H9 (cell line): ENCODE data around the gene ZNF764. TPM values are rescaled to one million over a fixed set of nuclear protein-coding genes. Genes with fewer than 3 reads are reported as not detected.

Source experiments
- DNase-seq: peaks from one replicate; pipeline ENCODE4 v3.0.0-alpha.2; 2017
- H2AFZ ChIP-seq: one replicate; pipeline ENCODE4 v1.6.1; 2013; ENCODE audit warnings: mild to moderate bottlenecking, low read length, control low read depth, moderate library complexity
- H2AK5ac ChIP-seq: 2 replicates; pipeline ENCODE4 v1.6.1; 2013; ENCODE audit warnings: low read length, control low read depth, mixed read lengths; ENCODE audit not compliant: insufficient read length
- H2BK120ac ChIP-seq: one replicate; pipeline ENCODE4 v1.6.1; 2013; ENCODE audit warnings: low read depth, mild to moderate bottlenecking, low read length, control low read depth, inconsistent platforms; ENCODE audit not compliant: poor library complexity, severe bottlenecking
- H2BK12ac ChIP-seq: 2 replicates; pipeline ENCODE4 v1.6.1; 2013; ENCODE audit warnings: low read length, control low read depth, mixed read lengths, low read depth; ENCODE audit not compliant: insufficient read length
- H2BK15ac ChIP-seq: 2 replicates; pipeline ENCODE4 v1.6.1; 2013; ENCODE audit warnings: low read depth, low read length, control low read depth
- H2BK20ac ChIP-seq: one replicate; pipeline ENCODE4 v1.6.1; 2013; ENCODE audit warnings: low read depth, mild to moderate bottlenecking, low read length, control low read depth, inconsistent platforms; ENCODE audit not compliant: poor library complexity, severe bottlenecking
- H2BK5ac ChIP-seq: 2 replicates; pipeline ENCODE4 v1.6.1; 2013; ENCODE audit warnings: low read length, control low read depth, mixed read lengths; ENCODE audit not compliant: insufficient read length
- H3K14ac ChIP-seq: 2 replicates; pipeline ENCODE4 v1.6.1; 2013; ENCODE audit warnings: low read length, control low read depth; ENCODE audit not compliant: insufficient read depth
- H3K18ac ChIP-seq: 2 replicates; pipeline ENCODE4 v1.6.1; 2013; ENCODE audit warnings: low read depth, mild to moderate bottlenecking, mixed read lengths, low read length, control low read depth; ENCODE audit not compliant: insufficient read length
- H3K23ac ChIP-seq: 2 replicates; pipeline ENCODE4 v1.6.1; 2013; ENCODE audit warnings: low read length, control low read depth, mixed read lengths, low read depth; ENCODE audit not compliant: insufficient read length
- H3K23me2 ChIP-seq: 2 replicates; pipeline ENCODE4 v1.6.1; 2013; ENCODE audit warnings: low read depth, mild to moderate bottlenecking, mixed read lengths, low read length, control low read depth; ENCODE audit not compliant: insufficient read length, poor library complexity, severe bottlenecking
- H3K27ac ChIP-seq: 2 replicates; pipeline ENCODE4 v1.5.1; 2013; ENCODE audit warnings: low read length, control low read depth, mixed read lengths, low read depth; ENCODE audit not compliant: insufficient read length
- H3K27me3 ChIP-seq: 2 replicates; pipeline ENCODE4 v1.6.1; 2013; ENCODE audit warnings: low read length, control low read depth, inconsistent platforms; ENCODE audit not compliant: insufficient read depth
- H3K4ac ChIP-seq: 2 replicates; pipeline ENCODE4 v1.6.1; 2013; ENCODE audit warnings: low read depth, mild to moderate bottlenecking, control low read depth, inconsistent platforms, low read length, moderate library complexity
- H3K4me1 ChIP-seq: 2 replicates; pipeline ENCODE4 v1.6.1; 2013; ENCODE audit warnings: low read length, control low read depth, inconsistent platforms; ENCODE audit not compliant: insufficient read depth
- H3K4me2 ChIP-seq: 2 replicates; pipeline ENCODE4 v1.6.1; 2013; ENCODE audit warnings: low read length, control low read depth, mixed read lengths; ENCODE audit not compliant: insufficient read length, insufficient read depth
- H3K56ac ChIP-seq: 2 replicates; pipeline ENCODE4 v1.6.1; 2013; ENCODE audit warnings: low read depth, mild to moderate bottlenecking, mixed read lengths, low read length, control low read depth; ENCODE audit not compliant: insufficient read length
- H3K79me1 ChIP-seq: 2 replicates; pipeline ENCODE4 v1.6.1; 2013; ENCODE audit warnings: low read depth, mild to moderate bottlenecking, moderate library complexity, low read length, control low read depth, inconsistent platforms; ENCODE audit not compliant: insufficient read depth, poor library complexity, severe bottlenecking
- H3K79me2 ChIP-seq: 2 replicates; pipeline ENCODE4 v1.6.1; 2013; ENCODE audit warnings: low read length, control low read depth, inconsistent platforms; ENCODE audit not compliant: insufficient read depth
- H3K9ac ChIP-seq: 2 replicates; pipeline ENCODE4 v1.6.1; 2013; ENCODE audit warnings: low read length, control low read depth, mixed read lengths; ENCODE audit not compliant: insufficient read length; ENCODE audit errors: extremely low read depth
- H3K9me3 ChIP-seq: one replicate; pipeline ENCODE4 v1.6.1; 2013; ENCODE audit warnings: low read depth, low read length, inconsistent platforms; ENCODE audit not compliant: control insufficient read depth
- H3T11ph ChIP-seq: one replicate; pipeline ENCODE4 v1.6.1; 2013; ENCODE audit warnings: mild to moderate bottlenecking, low read length, control low read depth, inconsistent platforms
- H4K20me1 ChIP-seq: one replicate; pipeline ENCODE4 v1.6.1; 2013; ENCODE audit not compliant: control insufficient read depth, insufficient read length, insufficient read depth
- H4K5ac ChIP-seq: 2 replicates; pipeline ENCODE4 v1.6.1; 2013; ENCODE audit warnings: low read depth, mild to moderate bottlenecking, mixed read lengths, low read length, control low read depth; ENCODE audit not compliant: insufficient read length
- H4K8ac ChIP-seq: replicated peaks from 2 replicates; pipeline ENCODE4 v1.6.1; 2013; ENCODE audit warnings: low read length, control low read depth, mixed read lengths, low read depth; ENCODE audit not compliant: insufficient read length
- H4K91ac ChIP-seq: 2 replicates; pipeline ENCODE4 v1.6.1; 2013; ENCODE audit warnings: low read depth, mild to moderate bottlenecking, moderate library complexity, mixed read lengths, low read length, control low read depth; ENCODE audit not compliant: insufficient read length
- H3K27ac Mint-ChIP-seq, 3 experiments: 2 replicates in 2 of 3; 3 replicates in 1 of 3; pipeline ENCODE4 v1.8.0; 2020 to 2021; ENCODE audit warnings: mixed read lengths in 3 of 3, mild to moderate bottlenecking in 1 of 3, moderate library complexity in 1 of 3
- H3K27me3 Mint-ChIP-seq: 2 replicates; pipeline ENCODE4 v1.8.0; 2021; ENCODE audit warnings: low read depth, mild to moderate bottlenecking, moderate library complexity, mixed read lengths
- H3K36me3 Mint-ChIP-seq, 3 experiments: 2 replicates in 2 of 3; 3 replicates in 1 of 3; pipeline ENCODE4 v1.8.0; 2020 to 2021; ENCODE audit warnings: low read depth in 3 of 3, mixed read lengths in 3 of 3; ENCODE audit not compliant: insufficient read depth in 1 of 3
- H3K4me1 Mint-ChIP-seq, 2 experiments: 2 replicates each; pipeline ENCODE4 v1.8.0; 2020; ENCODE audit warnings: mixed read lengths in 2 of 2
- H3K4me3 Mint-ChIP-seq, 2 experiments: 2 replicates in 1 of 2; 3 replicates in 1 of 2; pipeline ENCODE4 v1.8.0; 2020 to 2021; ENCODE audit warnings: mild to moderate bottlenecking in 2 of 2, mixed read lengths in 2 of 2, moderate library complexity in 1 of 2
- H3K9me3 Mint-ChIP-seq, 2 experiments: 2 replicates in 1 of 2; 3 replicates in 1 of 2; pipeline ENCODE4 v1.8.0; 2020; ENCODE audit warnings: mild to moderate bottlenecking in 2 of 2, mixed read lengths in 2 of 2, moderate library complexity in 1 of 2
- CTCF ChIP-seq: fragments of 200-600 bp; sonication (generic); conservative IDR thresholded peaks from 3 replicates; pipeline ENCODE4 v1.8.0; 2021; ENCODE audit warnings: antibody characterized with exemption, mild to moderate bottlenecking
- WGBS: extraction: QIAGEN DNeasy Blood & Tissue Kit; methylation state at CpG from one replicate; pipeline ENCODE4 v1.1.7; 2013; ENCODE audit warnings: missing lambda C conversion rate, low lambda C conversion rate, mixed read lengths; ENCODE audit not compliant: insufficient read length; ENCODE audit errors: extremely low coverage; 5-methylcytosine and 5-hydroxymethylcytosine counted together
- long read RNA-seq: library from polyadenylated mRNA; unstranded; transcript quantifications from one replicate; pipeline ENCODE4 v2.0.0, GENCODE V29; 2020
- total RNA-seq: library from RNA; stranded (reverse); gene quantifications from 2 replicates; pipeline ENCODE4 v1.2.1, GENCODE V29; 2021

The ZNF764 gene
- total RNA-seq: 11.2 and 11.4 TPM in 2 replicates
- long read RNA-seq, transcript ZNF764-202 (3 exons, 2,970 nt): major isoform, 16 of 26 reads
- long read RNA-seq, partial matches to known transcripts: 0 of 26 reads
- long read RNA-seq, other reads (novel, unspliced or antisense): 3 of 26 reads

GRCh38 chr16:30557957-30558788 is at the start of gene ZNF764:
ZNF764 (minus strand) TSS chr16:30558374; CDS start chr16:30558182, 192 bp downstream.
- no peak within 1 kb of the TSS for H3K56ac ChIP-seq
- H2AK5ac ChIP-seq: no peak within 1 kb of the TSS
- peak within 1 kb of the TSS; percentile 87 for H3K4me2 ChIP-seq

More at GRCh38 chr16:30557957-30558788, at the start of gene ZNF764:
- H3K4me1 ChIP-seq: no peaks in the 10 kb centered on the region; the same call in 1 of the 2 replicates
- peak within 1 kb of the TSS; percentile 60 for H3K14ac ChIP-seq
- WGBS: no CpG with 5 or more reads among the region's 74 CpGs
- H4K91ac ChIP-seq: no peak within 1 kb of the TSS
- no peaks in the 10 kb centered on the region for H3K27me3 ChIP-seq
- peak within 1 kb of the TSS; percentile 83 for H3K27ac ChIP-seq
- peaks cover 5 to 25% (median 23%) of the 10 kb centered on the region in 3 experiments for H3K36me3 Mint-ChIP-seq
- H4K20me1 ChIP-seq: no peaks in the 10 kb centered on the region
- no peak within 1 kb of the TSS for H4K8ac ChIP-seq
- H3K23ac ChIP-seq: no peak within 1 kb of the TSS
- no peaks in the 10 kb centered on the region for H3K9me3 ChIP-seq
- peaks cover 14 to 27% of the 10 kb centered on the region in 2 experiments for H3K4me1 Mint-ChIP-seq
- peak within 1 kb of the TSS; percentile 29 for H4K5ac ChIP-seq
- no peak within 1 kb of the TSS for H3K4ac ChIP-seq
- no peaks in the 10 kb centered on the region for H3K79me2 ChIP-seq
- H3K9ac ChIP-seq: peak within 1 kb of the TSS; percentile 67
- H2BK12ac ChIP-seq: no peak within 1 kb of the TSS
- H2BK20ac ChIP-seq: no peak within 1 kb of the TSS
- no peak for TF ChIP-seq CTCF
- H3K18ac ChIP-seq: peak within 1 kb of the TSS; percentile 72
- H3K27ac Mint-ChIP-seq: peak within 1 kb of the TSS; percentile 94 to 97 (median 96); a peak in 6 of 7 replicates
- H2BK120ac ChIP-seq: no peak within 1 kb of the TSS
- no peaks in the 10 kb centered on the region for H3K9me3 Mint-ChIP-seq
- H3K27me3 Mint-ChIP-seq: no peaks in the 10 kb centered on the region
- 0 out of 2 replicates have a peak within 1 kb of the TSS, but pooled peaks have one; percentile 86 for H2BK15ac ChIP-seq
- peak; percentile 97 for DNase-seq
- H3K4me3 Mint-ChIP-seq: peak within 1 kb of the TSS; percentile 73 to 86
- H2BK5ac ChIP-seq: no peak within 1 kb of the TSS
- no peak within 1 kb of the TSS for H2AFZ ChIP-seq
- peaks cover 8% of the 10 kb centered on the region for H3K23me2 ChIP-seq
- no peaks in the 10 kb centered on the region for H3K79me1 ChIP-seq
- H3T11ph ChIP-seq: no peak within 1 kb of the TSS
